ES-I3 (cell line): ENCODE measurements around the gene F2.
"Not testable (repeated sequence)": the region's sequence is repeated elsewhere in the genome, so short reads cannot be mapped to it uniquely, and the experiment has no call there.

Experiments used
- H3K36me3 ChIP-seq: 2 replicates; pipeline ENCODE4 v1.6.1; 2013; ENCODE audit warnings: mild to moderate bottlenecking, low read length, control low read depth, moderate library complexity; ENCODE audit not compliant: insufficient read depth
- H3K4me1 ChIP-seq: 2 replicates; pipeline ENCODE4 v1.6.1; 2013; ENCODE audit warnings: mild to moderate bottlenecking, control low read depth, low read length; ENCODE audit not compliant: insufficient read depth
- H3K9ac ChIP-seq: 2 replicates; pipeline ENCODE4 v1.6.1; 2013; ENCODE audit warnings: low read depth, mild to moderate bottlenecking, low read length, moderate library complexity
- H3K9me3 ChIP-seq: 2 replicates; pipeline ENCODE4 v1.6.1; 2013; ENCODE audit warnings: mild to moderate bottlenecking, low read length, moderate library complexity; ENCODE audit not compliant: control insufficient read depth, insufficient read depth

Gene F2

DNA sequence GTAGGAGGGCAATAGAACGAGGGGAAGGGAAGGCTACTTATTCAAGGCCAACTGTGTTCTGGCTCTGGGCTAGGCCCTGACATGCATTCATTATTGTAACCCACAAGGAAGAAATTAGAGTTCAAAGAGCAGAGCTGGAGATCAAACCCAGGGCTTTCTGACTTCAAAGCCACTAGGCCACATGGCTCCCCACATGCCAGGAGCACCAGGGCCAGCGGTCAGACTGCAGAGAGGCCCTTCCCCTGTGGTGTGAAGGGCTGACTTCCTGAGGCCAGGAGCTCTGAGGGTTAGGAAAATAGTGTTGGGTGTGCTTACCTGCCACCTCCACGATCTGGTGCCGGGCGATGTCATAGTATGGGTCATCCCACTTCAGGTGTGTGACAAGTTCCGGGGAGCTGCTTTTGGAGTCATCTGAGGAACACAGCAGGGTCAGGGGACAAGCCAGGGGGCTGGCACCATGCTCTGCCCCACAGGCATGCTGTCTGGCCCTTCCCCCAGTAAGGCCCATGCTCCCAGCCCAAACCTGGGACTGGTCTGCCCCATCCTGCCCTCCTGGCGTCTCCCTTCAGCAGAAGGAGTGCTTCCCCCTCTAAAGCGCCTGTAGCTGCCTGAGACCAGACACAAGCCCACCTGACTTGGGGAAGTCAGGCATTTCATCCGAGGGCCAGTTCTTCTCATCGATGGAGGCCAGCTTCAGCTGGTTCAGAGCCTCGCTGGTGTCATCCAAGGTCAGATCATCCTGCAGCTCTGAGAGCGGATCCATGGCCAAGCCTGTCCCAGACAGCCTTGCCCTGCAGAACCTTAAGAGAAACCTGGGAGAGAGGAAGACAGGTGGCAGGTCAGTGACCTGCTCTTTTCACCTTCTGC lies 23.4 kb upstream of the F2 start:
- H3K4me1 ChIP-seq: no peaks in the 10 kb centered on the region
- H3K36me3 ChIP-seq: no peaks in the 10 kb centered on the region
- H3K9me3 ChIP-seq: no peaks in the 10 kb centered on the region
- no peak overlapping the region for H3K9ac ChIP-seq

DNA sequence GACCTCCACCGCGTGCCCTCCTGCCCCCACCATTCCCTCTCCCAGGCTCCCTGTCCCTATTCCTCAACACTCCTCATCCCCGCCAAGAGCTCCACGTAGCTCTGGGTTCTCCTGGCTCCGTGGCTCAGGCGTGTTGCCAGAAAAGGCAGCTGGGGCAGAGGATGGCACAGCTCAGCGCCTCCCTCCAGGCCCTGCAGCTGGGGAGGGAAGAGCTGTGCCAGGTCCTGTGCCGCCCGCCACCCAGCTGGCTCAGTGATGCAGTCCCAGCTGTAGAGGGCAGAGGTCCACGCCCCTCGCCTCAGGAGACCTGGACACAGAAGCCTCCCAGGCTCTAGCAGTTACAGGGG lies 22.8 kb upstream of the F2 start:
- H3K9ac ChIP-seq: no peak overlapping the region
- H3K9me3 ChIP-seq: no peaks in the 10 kb centered on the region
- no peaks in the 10 kb centered on the region for H3K4me1 ChIP-seq
- no peaks in the 10 kb centered on the region for H3K36me3 ChIP-seq

DNA sequence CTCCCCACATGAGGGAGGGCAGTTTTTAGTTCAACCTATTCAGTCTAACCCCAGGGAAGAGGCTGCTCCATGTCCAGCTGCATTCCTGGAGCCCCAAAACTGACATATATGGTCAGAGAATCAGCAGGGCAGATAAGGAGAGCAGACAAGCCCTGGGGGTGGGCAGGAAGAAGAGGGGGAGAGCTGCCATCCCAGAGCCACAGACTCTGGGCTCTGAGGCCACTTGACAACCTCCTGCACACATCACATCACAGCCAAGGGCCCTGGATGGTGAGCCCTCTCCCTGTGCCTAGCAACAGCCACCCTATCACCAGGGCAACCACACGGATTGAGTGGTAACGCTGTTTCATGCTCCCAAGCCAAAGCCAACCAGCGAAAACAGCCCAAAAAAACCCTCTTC lies 21.7 kb upstream of the F2 start:
- Histone ChIP-seq H3K9me3 (no peaks in the 10 kb centered on the region), H3K36me3 (peaks cover 3% of the 10 kb centered on the region; the same call in 1 of the 2 replicates), H3K4me1 (no peaks in the 10 kb centered on the region), H3K9ac (no peak overlapping the region)

GRCh38 chr11:46697723-46698122 lies 21.3 kb upstream of the F2 start:
- no peak overlapping the region for H3K9ac ChIP-seq

GRCh38 chr11:46698597-46698996 lies 20.4 kb upstream of the F2 start:
- Histone ChIP-seq H3K36me3 (peaks cover 14% of the 10 kb centered on the region), H3K9me3 (no peaks in the 10 kb centered on the region), H3K9ac (no peak overlapping the region), H3K4me1 (no peaks in the 10 kb centered on the region)

More at GRCh38 chr11:46697723-46698122, 21.3 kb upstream of the F2 start:
- Histone ChIP-seq H3K9me3 (no peaks in the 10 kb centered on the region), H3K36me3 (peaks cover 7% of the 10 kb centered on the region; the same call in 1 of the 2 replicates), H3K4me1 (no peaks in the 10 kb centered on the region)

GRCh38 chr11:46700241-46701077 lies 18.6 kb upstream of the F2 start, which contains the start of the genes ARHGAP1 and ZNF408:
ARHGAP1 (minus strand) TSS chr11:46700619; CDS start chr11:46696107, 4,512 bp downstream.
ZNF408 (plus strand) TSS chr11:46701031; CDS start chr11:46701048, 17 bp downstream.
- Histone ChIP-seq H3K9me3 (no peaks in the 10 kb centered on the region), H3K36me3 (peaks cover 21% of the 10 kb centered on the region), H3K9ac (peak within 1 kb of the TSS; percentile 89), H3K4me1 (no peaks in the 10 kb centered on the region)

DNA sequence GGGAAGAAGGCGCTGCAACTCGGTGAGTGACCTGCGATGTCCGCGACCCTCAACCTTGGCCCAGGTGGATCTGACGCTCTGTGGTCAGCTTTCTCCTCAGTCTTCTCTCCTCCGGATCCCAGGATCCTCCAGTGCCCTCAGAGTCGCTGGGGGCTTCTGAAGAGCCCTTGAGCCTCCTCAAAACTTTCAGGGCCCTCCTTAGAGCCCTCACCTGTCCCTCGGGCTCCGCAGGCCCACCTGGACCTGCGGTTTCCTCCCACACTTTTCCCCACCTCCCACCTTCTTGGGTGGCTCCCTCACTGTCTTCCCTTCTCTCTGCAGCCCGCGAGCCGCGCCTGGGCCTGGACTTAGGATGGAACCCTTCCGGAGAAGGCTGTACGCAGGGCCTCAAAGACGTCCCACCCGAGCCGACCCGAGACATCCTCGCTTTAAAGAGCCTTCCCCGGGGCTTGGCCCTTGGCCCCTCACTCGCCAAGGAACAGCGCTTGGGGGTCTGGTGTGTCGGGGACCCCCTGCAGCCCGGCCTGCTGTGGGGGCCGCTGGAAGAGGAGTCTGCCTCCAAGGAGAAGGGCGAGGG lies 17.8 kb upstream of the F2 start:
- Histone ChIP-seq H3K36me3 (peaks cover 21% of the 10 kb centered on the region), H3K9me3 (no peaks in the 10 kb centered on the region), H3K9ac (peak overlapping the region; percentile 89), H3K4me1 (no peaks in the 10 kb centered on the region)

DNA sequence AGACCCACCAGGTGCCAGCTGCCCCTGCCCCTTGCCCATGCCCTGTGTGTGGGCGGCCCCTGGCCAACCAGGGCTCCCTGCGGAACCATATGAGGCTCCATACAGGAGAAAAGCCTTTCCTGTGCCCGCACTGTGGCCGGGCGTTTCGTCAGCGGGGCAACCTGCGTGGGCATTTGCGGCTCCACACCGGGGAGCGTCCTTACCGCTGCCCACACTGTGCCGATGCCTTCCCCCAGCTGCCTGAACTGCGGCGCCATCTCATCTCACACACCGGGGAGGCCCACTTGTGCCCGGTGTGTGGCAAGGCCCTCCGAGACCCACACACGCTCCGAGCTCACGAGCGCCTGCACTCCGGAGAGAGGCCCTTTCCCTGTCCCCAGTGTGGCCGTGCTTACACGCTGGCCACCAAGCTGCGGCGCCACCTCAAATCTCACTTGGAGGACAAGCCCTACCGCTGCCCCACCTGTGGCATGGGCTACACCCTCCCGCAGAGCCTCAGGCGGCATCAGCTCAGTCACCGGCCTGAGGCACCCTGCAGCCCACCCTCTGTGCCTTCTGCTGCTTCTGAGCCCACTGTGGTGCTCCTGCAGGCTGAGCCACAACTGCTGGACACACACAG lies 13.8 kb upstream of the F2 start:
- H3K9ac ChIP-seq: no peak overlapping the region
- H3K36me3 ChIP-seq: peaks cover 29% of the 10 kb centered on the region
- no peaks in the 10 kb centered on the region for H3K9me3 ChIP-seq
- H3K4me1 ChIP-seq: no peaks in the 10 kb centered on the region

DNA sequence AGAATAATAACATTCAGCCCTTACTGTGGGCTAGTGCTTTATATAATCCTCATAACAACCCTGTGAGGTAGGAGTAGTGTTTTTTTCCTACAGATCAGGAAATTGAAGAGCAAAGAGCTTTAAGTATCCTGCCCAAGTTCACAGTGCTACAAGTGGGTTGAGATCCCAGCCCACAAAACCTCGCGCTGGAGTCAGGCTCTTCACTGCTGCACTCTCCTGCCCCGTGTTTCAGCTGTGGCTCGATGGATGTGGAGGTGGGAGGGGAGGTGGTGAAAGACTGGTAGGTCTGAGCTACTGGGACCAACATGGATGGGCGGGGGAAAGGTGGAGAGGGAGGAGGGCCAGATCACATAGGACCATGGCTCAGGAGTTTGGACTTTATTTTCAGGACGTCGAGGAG lies 12.1 kb upstream of the F2 start:
- H3K36me3 ChIP-seq: peaks cover 29% of the 10 kb centered on the region

DNA sequence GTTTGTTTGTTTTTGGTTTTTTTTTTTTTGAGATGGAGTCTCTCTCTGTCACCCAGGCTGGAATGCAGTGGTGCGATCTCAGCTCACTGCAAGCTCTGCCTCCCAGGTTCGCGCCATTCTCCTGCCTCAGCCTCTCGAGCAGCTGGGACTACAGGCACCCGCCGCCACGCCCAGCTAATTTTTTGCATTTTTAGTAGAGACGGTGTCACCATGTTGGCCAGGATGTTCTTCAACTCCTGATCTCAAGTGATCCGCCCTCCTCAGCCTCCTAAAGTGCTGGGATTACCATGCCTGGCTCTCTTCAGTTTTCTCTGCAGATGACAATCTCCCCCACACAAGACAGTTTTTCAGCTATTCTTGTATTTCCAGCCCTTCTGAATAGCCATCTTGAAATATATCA lies 9.7 kb upstream of the F2 start:
- H3K9ac ChIP-seq, H3K9me3 ChIP-seq, H3K4me1 ChIP-seq: not testable (repeated sequence)
- peaks cover 14% of the 10 kb centered on the region; the same call in 1 of the 2 replicates for H3K36me3 ChIP-seq

More for the DNA sequence above, 12.1 kb upstream of the F2 start:
- Histone ChIP-seq H3K4me1 (no peaks in the 10 kb centered on the region), H3K9ac (no peak overlapping the region), H3K9me3 (no peaks in the 10 kb centered on the region)

DNA sequence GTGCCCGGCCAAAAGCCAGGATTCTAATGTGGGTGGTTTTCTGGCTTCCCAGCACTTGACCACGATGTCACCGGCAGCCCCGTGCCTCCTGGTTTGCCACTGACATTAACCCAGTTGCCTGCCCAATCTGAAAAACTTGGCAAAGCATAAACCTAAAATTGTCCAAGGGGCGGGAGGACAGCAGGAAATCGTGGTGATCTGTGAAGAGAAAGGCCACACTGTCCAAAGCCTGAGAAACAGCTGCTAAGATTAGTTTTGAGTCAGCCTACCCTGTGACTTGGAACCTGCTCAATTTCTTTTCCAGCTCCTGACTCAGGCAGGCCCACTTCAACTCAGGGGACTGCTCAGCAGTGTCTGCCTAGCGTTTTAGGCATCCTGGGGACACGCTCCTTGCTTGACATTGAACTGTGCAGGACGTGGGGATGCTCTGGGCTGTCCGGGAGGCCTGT lies 8.2 kb upstream of the F2 start:
- H3K4me1 ChIP-seq: no peaks in the 10 kb centered on the region
- 0 out of 2 replicates have a peak, but pooled peaks cover 8% of the 10 kb centered on the region for H3K36me3 ChIP-seq
- H3K9me3 ChIP-seq: no peaks in the 10 kb centered on the region
- no peak overlapping the region for H3K9ac ChIP-seq

DNA sequence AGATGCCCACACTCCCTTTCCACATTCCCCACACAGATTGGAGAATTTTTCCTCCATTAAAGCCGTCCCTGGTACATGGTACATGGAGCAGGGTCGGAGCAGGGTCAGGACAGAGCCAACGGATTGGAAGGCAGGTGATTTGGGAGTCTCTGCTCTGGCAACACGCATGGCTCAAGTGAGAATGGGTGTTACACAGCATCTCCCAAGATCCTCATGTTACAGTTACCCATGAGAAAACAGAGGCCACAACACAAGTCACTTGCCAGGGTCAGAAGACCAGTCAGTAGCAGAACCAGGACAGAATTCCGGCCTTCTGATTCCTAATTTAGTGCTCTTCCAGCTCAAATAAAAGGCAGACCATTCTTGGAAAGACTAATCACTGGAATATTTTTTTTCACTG lies 7.7 kb upstream of the F2 start:
- Histone ChIP-seq H3K36me3 (0 out of 2 replicates have a peak, but pooled peaks cover 8% of the 10 kb centered on the region), H3K9me3 (no peaks in the 10 kb centered on the region), H3K4me1 (no peaks in the 10 kb centered on the region), H3K9ac (no peak overlapping the region)

DNA sequence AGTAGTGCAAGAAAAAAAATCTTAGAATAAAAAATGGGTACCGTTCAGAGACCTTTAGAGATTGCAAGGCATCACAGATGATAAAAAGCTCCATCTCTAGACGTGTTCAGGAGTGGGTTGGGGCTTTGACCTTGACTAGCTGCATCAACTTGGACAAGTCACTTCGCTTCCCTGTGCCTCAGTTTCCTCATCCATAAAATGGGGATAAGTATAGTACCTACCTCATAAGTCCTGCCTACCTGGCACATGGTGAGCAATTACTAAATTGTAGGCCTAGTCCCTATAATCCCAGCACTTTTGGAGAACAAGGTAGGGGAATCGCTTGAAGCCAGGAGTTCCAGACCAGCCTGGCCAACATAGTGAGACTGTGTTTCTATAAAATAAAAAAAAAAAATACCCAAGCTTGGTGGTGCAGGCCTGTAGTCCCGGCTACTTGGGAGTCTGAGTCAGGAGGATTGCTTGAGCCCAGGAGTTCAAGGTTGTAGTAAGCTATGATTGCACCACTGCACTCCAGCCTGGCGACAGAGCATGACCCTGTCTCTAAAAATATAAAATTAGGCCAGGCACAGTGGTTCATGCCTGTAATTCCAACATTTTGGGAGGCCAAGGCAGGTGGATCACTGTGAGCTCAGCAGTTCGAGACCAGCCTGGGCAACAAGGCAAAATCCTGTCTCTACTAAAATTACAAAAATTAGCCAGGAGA lies 6.0 kb upstream of the F2 start:
- H3K9me3 ChIP-seq: no peaks in the 10 kb centered on the region
- H3K9ac ChIP-seq: no peak overlapping the region
- H3K4me1 ChIP-seq: no peaks in the 10 kb centered on the region; the same call in 1 of the 2 replicates
- H3K36me3 ChIP-seq: no peaks in the 10 kb centered on the region
